Cardiac muscle cell (in vitro differentiated cells and primary cell): Measurements from ENCODE around the gene ZSCAN5A. TPM values are rescaled to one million over a fixed set of nuclear protein-coding genes. Genes with fewer than 3 reads are reported as not detected.

ENCODE experiments used
- DNase-seq, 2 donors: peaks; one replicate each; pipeline versions ENCODE4 v3.0.0 to v3.0.0-alpha.2; 2010 to 2017; ENCODE audit warnings: low read depth in 1 of 2, low spot score in 1 of 2
- H3K27ac ChIP-seq: fragments of 200-600 bp; sonication (generic); 2 replicates; pipeline ENCODE4 v1.5.1; 2016
- H3K27me3 ChIP-seq: fragments of 200-600 bp; sonication (generic); 2 replicates; pipeline ENCODE4 v1.6.0; 2016; ENCODE audit warnings: control low read depth
- H3K36me3 ChIP-seq: fragments of 200-600 bp; sonication (generic); 2 replicates; pipeline ENCODE4 v1.5.1; 2016; ENCODE audit warnings: control low read depth
- H3K4me1 ChIP-seq: fragments of 200-600 bp; sonication (generic); 2 replicates; pipeline ENCODE4 v1.8.1; 2017; ENCODE audit warnings: low read depth, mild to moderate bottlenecking, mixed run types
- H3K4me3 ChIP-seq: fragments of 200-600 bp; sonication (generic); 2 replicates; pipeline ENCODE4 v1.5.1; 2016; ENCODE audit warnings: mild to moderate bottlenecking
- H3K9me3 ChIP-seq: fragments of 200-600 bp; sonication (generic); 2 replicates; pipeline ENCODE4 v1.5.1; 2017; ENCODE audit warnings: low read depth, mild to moderate bottlenecking, control low read depth
- CTCF ChIP-seq: IDR thresholded peaks from 2 replicates; pipeline ENCODE4 v1.5.1; 2012; ENCODE audit warnings: low read depth, mild to moderate bottlenecking, low read length
- polyA plus RNA-seq: library from polyadenylated mRNA; unstranded; fragments of >200 nt; fragmentation: Nextera tagmentation; extraction: Ambion mirVana; gene quantifications from 2 replicates; pipeline ENCODE4 v1.2.1, GENCODE V29; 2016
- total RNA-seq: library from RNA; depleted of rRNA; stranded (reverse); fragments of >200 nt; gene quantifications from 2 replicates; pipeline ENCODE4 v1.2.3, GENCODE V29; 2016

ZSCAN5A gene
- total and polyA plus RNA-seq, 2 experiments from 2014 or later = 2.9 to 14.2 TPM

- no peak for TF ChIP-seq CTCF
- no peak overlapping the region for H3K27ac ChIP-seq
- no peak for DNase-seq
- no peaks in the 10 kb centered on the region for H3K9me3 ChIP-seq
- H3K4me3 ChIP-seq = no peak overlapping the region
- H3K4me1 ChIP-seq = no peaks in the 10 kb centered on the region
- no peaks in the 10 kb centered on the region for H3K27me3 ChIP-seq
- no peaks in the 10 kb centered on the region for H3K36me3 ChIP-seq
Observed at GRCh38 chr19:56319991-56320390, 5.4 kb upstream of the ZSCAN5A start.

GRCh38 chr19:56317749-56318148 lies 3.1 kb upstream of the ZSCAN5A start:
- Histone ChIP-seq H3K4me3 (no peak overlapping the region), H3K4me1 (peaks cover 6% of the 10 kb centered on the region), H3K27ac (no peak overlapping the region), H3K36me3 (no peaks in the 10 kb centered on the region), H3K27me3 (no peaks in the 10 kb centered on the region), H3K9me3 (no peaks in the 10 kb centered on the region)
- no peak for TF ChIP-seq CTCF
- DNase-seq = no peak

- TF ChIP-seq CTCF = no peak
- Histone ChIP-seq H3K4me1 (peaks cover 6% of the 10 kb centered on the region), H3K36me3 (no peaks in the 10 kb centered on the region), H3K27me3 (no peaks in the 10 kb centered on the region), H3K27ac (no peak overlapping the region), H3K4me3 (no peak overlapping the region), H3K9me3 (no peaks in the 10 kb centered on the region)
- DNase-seq = no peak
Observed at GRCh38 chr19:56316728-56317127, 2.1 kb upstream of the ZSCAN5A start.

- peak overlapping the region; percentile 48 for H3K4me3 ChIP-seq
- no peak for TF ChIP-seq CTCF
- no peaks in the 10 kb centered on the region for H3K9me3 ChIP-seq
- no peaks in the 10 kb centered on the region for H3K36me3 ChIP-seq
- H3K27me3 ChIP-seq = no peaks in the 10 kb centered on the region
- peak; percentile 97 to 98 for DNase-seq
- peaks cover 6% of the 10 kb centered on the region for H3K4me1 ChIP-seq
- peak overlapping the region; percentile 92 for H3K27ac ChIP-seq
Observed at GRCh38 chr19:56315077-56315828, 614 bp upstream of the ZSCAN5A start.

- no peaks in the 10 kb centered on the region for H3K36me3 ChIP-seq
- H3K27me3 ChIP-seq = no peaks in the 10 kb centered on the region
- H3K4me3 ChIP-seq = peak overlapping the region; percentile 48
- no peaks in the 10 kb centered on the region for H3K9me3 ChIP-seq
- peak overlapping the region; percentile 92 for H3K27ac ChIP-seq
- DNase-seq = no peak
- no peak for TF ChIP-seq CTCF
- H3K4me1 ChIP-seq = peaks cover 6% of the 10 kb centered on the region
Observed at GRCh38 chr19:56314018-56314380, 640 bp downstream of the ZSCAN5A start.
